Mesenchymal stem cell (in vitro differentiated cells and primary cell): ENCODE data around the gene ENSA.

ENCODE experiments used
- DNase-seq: peaks from one replicate; pipeline ENCODE4 v3.0.0-alpha.2; 2013
- H2AFZ ChIP-seq: one replicate; pipeline ENCODE4 v1.6.1; 2013; ENCODE audit warnings: low read depth, mild to moderate bottlenecking, control low read depth, inconsistent platforms, low read length, moderate library complexity
- H2AK5ac ChIP-seq: 2 replicates; pipeline ENCODE4 v1.6.1; 2013; ENCODE audit warnings: low read length, moderate library complexity, mild to moderate bottlenecking, inconsistent platforms; ENCODE audit not compliant: severe bottlenecking
- H2BK120ac ChIP-seq: one replicate; pipeline ENCODE4 v1.6.1; 2013; ENCODE audit warnings: low read depth, mild to moderate bottlenecking, inconsistent platforms, low read length, moderate library complexity
- H2BK12ac ChIP-seq, 2 experiments: one replicate each; pipeline ENCODE4 v1.6.1; 2013; ENCODE audit warnings: inconsistent platforms in 2 of 2, low read length in 2 of 2, mild to moderate bottlenecking in 2 of 2, moderate library complexity in 2 of 2, control low read depth in 1 of 2
- H2BK15ac ChIP-seq: one replicate; pipeline ENCODE4 v1.6.1; 2013; ENCODE audit warnings: mild to moderate bottlenecking, low read depth, inconsistent platforms; ENCODE audit not compliant: poor library complexity, severe bottlenecking
- H2BK5ac ChIP-seq: 2 replicates; pipeline ENCODE4 v1.6.1; 2013; ENCODE audit warnings: low read depth, mild to moderate bottlenecking, low read length, control low read depth, inconsistent platforms; ENCODE audit not compliant: poor library complexity, severe bottlenecking
- H3K14ac ChIP-seq, 2 experiments: one replicate each; pipeline ENCODE4 v1.6.1; 2013; ENCODE audit warnings: inconsistent platforms in 2 of 2, low read length in 2 of 2, control low read depth in 1 of 2, mild to moderate bottlenecking in 1 of 2, moderate library complexity in 1 of 2
- H3K18ac ChIP-seq, 2 experiments: one replicate each; pipeline ENCODE4 v1.6.1; 2013; ENCODE audit warnings: inconsistent platforms in 2 of 2, low read length in 2 of 2, control low read depth in 1 of 2, low read depth in 1 of 2, mild to moderate bottlenecking in 1 of 2
- H3K23ac ChIP-seq, 2 experiments: one replicate each; pipeline ENCODE4 v1.6.1; 2013; ENCODE audit warnings: inconsistent platforms in 2 of 2, low read length in 2 of 2, mild to moderate bottlenecking in 2 of 2, moderate library complexity in 2 of 2, control low read depth in 1 of 2
- H3K27ac ChIP-seq: 2 replicates; pipeline ENCODE4 v1.5.1; 2013; ENCODE audit warnings: mild to moderate bottlenecking, moderate library complexity, low read length, control low read depth, inconsistent platforms; ENCODE audit not compliant: poor library complexity, severe bottlenecking
- H3K27me3 ChIP-seq, 2 experiments: 2 replicates each; pipeline versions ENCODE4 v1.6.1 to v1.7.0; 2013; ENCODE audit warnings: low read length in 2 of 2, mild to moderate bottlenecking in 2 of 2, moderate library complexity in 2 of 2, control low read depth in 1 of 2, inconsistent platforms in 1 of 2; ENCODE audit not compliant: control insufficient read depth in 1 of 2, insufficient read depth in 1 of 2
- H3K36me3 ChIP-seq, 2 experiments: 2 replicates each; pipeline versions ENCODE4 v1.6.1 to v1.7.0; 2013; ENCODE audit warnings: low read length in 2 of 2, control low read depth in 1 of 2, inconsistent platforms in 1 of 2, low read depth in 1 of 2, mild to moderate bottlenecking in 1 of 2; ENCODE audit not compliant: insufficient read depth in 2 of 2, control insufficient read depth in 1 of 2
- H3K4ac ChIP-seq, 2 experiments: one replicate each; pipeline ENCODE4 v1.6.1; 2013; ENCODE audit warnings: inconsistent platforms in 2 of 2, low read length in 2 of 2, mild to moderate bottlenecking in 2 of 2, moderate library complexity in 2 of 2, control low read depth in 1 of 2, low read depth in 1 of 2
- H3K4me1 ChIP-seq: 2 replicates; pipeline ENCODE4 v1.6.1; 2013; ENCODE audit warnings: low read depth, low read length, control low read depth; ENCODE audit not compliant: control insufficient read depth, insufficient read depth
- H3K4me2 ChIP-seq: 2 replicates; pipeline ENCODE4 v1.6.1; 2013; ENCODE audit warnings: low read length, mild to moderate bottlenecking, inconsistent platforms; ENCODE audit not compliant: poor library complexity, severe bottlenecking
- H3K4me3 ChIP-seq, 2 experiments: 2 replicates each; pipeline versions ENCODE4 v1.5.1 to v1.7.0; 2013; ENCODE audit warnings: low read length in 2 of 2, mild to moderate bottlenecking in 2 of 2, control low read depth in 1 of 2, low read depth in 1 of 2; ENCODE audit not compliant: insufficient read depth in 1 of 2
- H3K79me1 ChIP-seq: replicated peaks from 2 replicates; pipeline ENCODE4 v1.6.1; 2013; ENCODE audit warnings: mild to moderate bottlenecking, control low read depth, low read length, inconsistent platforms; ENCODE audit not compliant: poor library complexity, severe bottlenecking
- H3K9ac ChIP-seq: 2 replicates; pipeline ENCODE4 v1.7.0; 2013; ENCODE audit warnings: mild to moderate bottlenecking, low read length, moderate library complexity
- H3K9me3 ChIP-seq: 2 replicates; pipeline ENCODE4 v1.7.0; 2013; ENCODE audit warnings: mild to moderate bottlenecking, low read length; ENCODE audit not compliant: control insufficient read depth
- H4K8ac ChIP-seq: one replicate; pipeline ENCODE4 v1.6.1; 2013; ENCODE audit warnings: inconsistent platforms, mild to moderate bottlenecking, low read length, moderate library complexity
- H4K91ac ChIP-seq: one replicate; pipeline ENCODE4 v1.6.1; 2013; ENCODE audit warnings: mild to moderate bottlenecking, low read length, inconsistent platforms
- WGBS: methylation state at CpG from one replicate; pipeline ENCODE4 v1.1.7; 2013; ENCODE audit warnings: mixed read lengths; 5-methylcytosine and 5-hydroxymethylcytosine counted together

The ENSA gene

DNA sequence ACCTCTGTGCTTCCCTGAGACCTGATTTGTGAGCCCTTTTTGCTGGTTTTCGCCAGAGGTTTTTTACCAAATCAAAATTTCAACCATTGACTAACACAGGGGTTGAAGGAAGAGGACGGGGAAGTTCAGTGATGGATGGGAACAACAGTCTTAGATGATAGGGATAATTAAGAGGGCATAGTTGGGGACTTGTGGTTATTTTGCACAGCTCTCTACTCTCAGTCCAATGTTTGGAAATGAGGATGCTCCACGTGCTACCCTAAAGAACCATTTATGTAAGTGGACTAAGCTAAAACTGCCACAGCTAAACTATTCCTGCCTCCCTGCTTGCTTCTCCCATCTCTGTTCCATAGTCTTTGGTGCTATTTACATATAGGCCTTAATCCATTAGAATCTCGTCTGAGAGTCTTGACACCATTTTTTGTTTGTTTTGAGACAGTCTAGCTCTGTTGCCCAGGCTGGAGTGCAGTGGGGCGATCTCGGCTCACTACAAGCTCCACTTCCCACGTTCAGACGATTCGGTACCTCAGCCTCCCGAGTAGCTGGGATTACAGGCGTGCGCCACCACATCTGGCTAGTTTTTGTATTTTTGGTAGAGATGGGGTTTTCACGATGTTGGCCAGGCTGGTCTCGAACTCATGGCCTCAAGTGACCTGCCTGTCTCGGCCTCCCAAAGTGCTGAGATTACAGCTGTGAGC, 49.3 kb downstream of the ENSA start:
- H4K8ac ChIP-seq = peak overlapping the region; percentile 80
- H3K23ac ChIP-seq = no peak overlapping the region
- H3K79me1 ChIP-seq = peaks cover 7% of the 10 kb centered on the region
- 84% methylated on average over 14 of the region's 15 CpGs for WGBS
- H2BK12ac ChIP-seq = peak overlapping the region; percentile 72 to 80
- H3K9me3 ChIP-seq = no peaks in the 10 kb centered on the region
- H3K14ac ChIP-seq = peak overlapping the region in 1 of 2 experiments; percentile 25
- peaks cover 10 to 39% of the 10 kb centered on the region in 2 experiments for H3K36me3 ChIP-seq
- DNase-seq = no peak
- peak overlapping the region; percentile 71 for H2AK5ac ChIP-seq
- H3K9ac ChIP-seq = peak overlapping the region; percentile 99
- peak overlapping the region; percentile 87 to 92 for H3K18ac ChIP-seq
- no peaks in the 10 kb centered on the region for H3K27me3 ChIP-seq
- H3K27ac ChIP-seq = peak overlapping the region; percentile 96
- H2BK120ac ChIP-seq = peak overlapping the region; percentile 15
- peak overlapping the region in 1 of 2 experiments; percentile 75 for H3K4ac ChIP-seq
- H2BK15ac ChIP-seq = no peak overlapping the region
- peak overlapping the region; percentile 79 for H2BK5ac ChIP-seq
- peak overlapping the region; percentile 78 for H3K4me2 ChIP-seq
- peaks cover 5% of the 10 kb centered on the region for H3K4me1 ChIP-seq
- peak overlapping the region; percentile 68 for H4K91ac ChIP-seq
- H2AFZ ChIP-seq = peak overlapping the region; percentile 4
- H3K4me3 ChIP-seq = peak overlapping the region in 1 of 2 experiments; percentile 79

DNA sequence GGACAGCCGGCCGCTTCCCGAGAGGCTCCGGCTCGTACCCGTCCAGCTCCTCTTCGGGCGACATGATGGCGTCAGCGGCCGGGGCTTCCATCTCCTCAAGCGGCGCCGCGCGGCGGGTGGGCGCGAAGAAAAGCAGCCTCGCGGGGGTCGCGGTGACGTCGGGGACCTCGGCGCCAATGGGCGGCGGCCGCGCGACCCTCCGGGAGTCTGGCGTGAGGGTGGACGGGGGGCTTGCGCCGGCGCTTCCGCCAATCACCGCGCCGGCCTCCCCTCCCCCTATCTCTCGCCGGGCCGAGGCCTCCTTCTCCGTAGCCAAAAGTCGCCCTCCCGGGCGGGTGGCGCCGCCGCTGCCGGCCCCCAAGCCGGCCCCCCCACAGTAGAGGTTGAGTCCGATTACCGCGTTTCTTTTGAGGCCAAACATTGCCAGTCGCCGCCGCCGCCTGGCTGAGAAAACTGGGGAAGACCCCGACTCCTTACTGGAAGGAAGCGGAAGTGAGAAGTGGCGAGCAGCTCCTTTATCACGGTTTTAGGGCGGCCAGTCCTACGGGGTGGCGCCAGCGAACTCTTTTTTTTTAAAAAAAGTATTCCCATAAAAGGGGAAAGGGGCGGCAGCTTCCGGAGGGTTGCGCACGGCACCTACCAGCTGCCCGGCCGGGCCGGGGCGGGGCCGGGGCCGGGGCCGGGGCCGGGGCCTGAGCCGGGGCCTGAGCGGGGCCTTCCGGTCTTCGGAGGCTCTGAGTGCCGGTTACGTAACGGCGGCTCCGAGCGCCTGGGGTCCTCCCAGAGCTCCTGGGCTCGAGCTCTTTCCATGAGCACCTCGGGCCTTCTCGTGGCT, 50.1 kb downstream of the ENSA start, which contains the start of gene MCL1:
Gene MCL1, minus strand, starts transcription at position 501 of the 835 bp plus-strand sequence. Its CDS starts 80 bp downstream, at position 421.
- Histone ChIP-seq H3K79me1 (peaks cover 7% of the 10 kb centered on the region), H3K14ac (peak within 1 kb of the TSS; percentile 25 to 98), H4K8ac (peak within 1 kb of the TSS; percentile 80), H4K91ac (peak within 1 kb of the TSS; percentile 95), H3K27ac (peak within 1 kb of the TSS; percentile 99), H2BK12ac (peak within 1 kb of the TSS; percentile 75 to 80), H3K4me1 (peaks cover 7% of the 10 kb centered on the region), H3K9me3 (no peaks in the 10 kb centered on the region), H2BK5ac (peak within 1 kb of the TSS; percentile 98), H3K4ac (peak within 1 kb of the TSS; percentile 62 to 95), H3K18ac (peak within 1 kb of the TSS; percentile 92 to 97), H3K36me3 (peaks cover 13 to 46% of the 10 kb centered on the region in 2 experiments), H3K9ac (peak within 1 kb of the TSS; percentile 99), H3K27me3 (no peaks in the 10 kb centered on the region), H2AK5ac (peak within 1 kb of the TSS; percentile 79), H2BK120ac (peak within 1 kb of the TSS; percentile 98), H3K23ac (peak within 1 kb of the TSS; percentile 64 to 86), H3K4me3 (peak within 1 kb of the TSS; percentile 88 to 92), H3K4me2 (peak within 1 kb of the TSS; percentile 78), H2BK15ac (peak within 1 kb of the TSS; percentile 55), H2AFZ (peak within 1 kb of the TSS; percentile 4)
- peak; percentile 99 for DNase-seq
- WGBS = 1% methylated on average over 70 of the region's 94 CpGs

DNA sequence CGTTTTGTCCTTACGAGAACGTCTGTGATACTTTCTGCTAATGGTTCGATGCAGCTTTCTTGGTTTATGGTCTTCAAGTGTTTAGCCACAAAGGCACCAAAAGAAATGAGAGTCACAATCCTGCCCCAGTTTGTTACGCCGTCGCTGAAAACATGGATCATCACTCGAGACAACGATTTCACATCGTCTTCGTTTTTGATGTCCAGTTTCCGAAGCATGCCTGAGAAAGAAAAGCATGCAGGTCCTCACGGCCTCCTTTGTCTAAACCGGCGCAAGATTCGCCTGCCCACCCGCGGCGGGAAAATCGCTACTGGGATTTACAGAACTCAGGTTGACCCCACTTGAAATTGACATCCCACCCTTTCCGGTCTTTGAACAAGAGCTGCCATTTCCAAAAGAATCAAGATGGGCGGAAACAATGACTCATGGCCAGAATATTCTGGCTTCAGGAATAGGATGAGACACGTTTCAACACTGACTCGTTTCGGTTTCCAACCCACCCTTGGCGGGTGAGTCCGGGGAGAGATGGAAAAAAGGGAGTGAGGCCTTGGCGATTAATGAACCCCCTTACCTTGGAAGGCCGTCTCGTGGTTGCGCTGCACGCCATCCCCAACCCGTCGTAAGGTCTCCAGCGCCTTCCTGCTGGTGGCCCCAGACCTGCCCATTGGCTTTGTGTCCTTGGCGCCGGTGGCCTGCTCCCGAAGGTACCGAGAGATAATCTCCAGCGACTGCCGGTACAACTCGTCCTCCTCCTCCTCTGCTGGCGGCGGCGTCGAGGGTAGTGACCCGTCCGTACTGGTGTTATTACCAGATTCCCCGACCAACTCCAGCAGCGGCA, 50.9 kb downstream of the ENSA start:
- Histone ChIP-seq H3K27ac (peak overlapping the region; percentile 99), H2BK120ac (peak overlapping the region; percentile 98)

More for the DNA sequence above, 50.9 kb downstream of the ENSA start:
- H3K79me1 ChIP-seq = peaks cover 7% of the 10 kb centered on the region
- peak overlapping the region; percentile 79 for H2AK5ac ChIP-seq
- peak overlapping the region in 1 of 2 experiments; percentile 98 for H3K14ac ChIP-seq
- WGBS = under 1% methylated on average over 50 of the region's 50 CpGs
- peak overlapping the region; percentile 55 for H2BK15ac ChIP-seq
- H3K9ac ChIP-seq = peak overlapping the region; percentile 96
- H4K91ac ChIP-seq = peak overlapping the region; percentile 95
- H2AFZ ChIP-seq = no peak overlapping the region
- peaks cover 18 to 55% of the 10 kb centered on the region in 2 experiments for H3K36me3 ChIP-seq
- H3K23ac ChIP-seq = peak overlapping the region; percentile 64 to 86
- peak overlapping the region; percentile 98 for H2BK5ac ChIP-seq
- peak overlapping the region; percentile 40 for H3K4me2 ChIP-seq
- H4K8ac ChIP-seq = peak overlapping the region; percentile 63
- peak overlapping the region; percentile 92 to 97 for H3K18ac ChIP-seq
- H3K9me3 ChIP-seq = no peaks in the 10 kb centered on the region
- no peaks in the 10 kb centered on the region for H3K27me3 ChIP-seq
- H3K4ac ChIP-seq = peak overlapping the region; percentile 62 to 95
- H2BK12ac ChIP-seq = peak overlapping the region in 1 of 2 experiments; percentile 75
- peaks cover 10% of the 10 kb centered on the region for H3K4me1 ChIP-seq
- DNase-seq = peak; percentile 86
- peak overlapping the region; percentile 88 to 92 for H3K4me3 ChIP-seq
